Activated T-cell treated with anti-CD3 and anti-CD28 coated beads for 1 hour (primary cell): ENCODE measurements around the gene CD34.

Experiments used
- DNase-seq: peaks from one replicate; pipeline ENCODE4 v3.0.0-alpha.2; 2020; ENCODE audit warnings: low read depth

CD34 gene

GRCh38 chr1:207853372-207853757, 57.6 kb downstream of the CD34 start:
- DNase-seq: no peak

GRCh38 chr1:207852576-207853371, 58.2 kb downstream of the CD34 start:
- DNase-seq: no peak

DNA sequence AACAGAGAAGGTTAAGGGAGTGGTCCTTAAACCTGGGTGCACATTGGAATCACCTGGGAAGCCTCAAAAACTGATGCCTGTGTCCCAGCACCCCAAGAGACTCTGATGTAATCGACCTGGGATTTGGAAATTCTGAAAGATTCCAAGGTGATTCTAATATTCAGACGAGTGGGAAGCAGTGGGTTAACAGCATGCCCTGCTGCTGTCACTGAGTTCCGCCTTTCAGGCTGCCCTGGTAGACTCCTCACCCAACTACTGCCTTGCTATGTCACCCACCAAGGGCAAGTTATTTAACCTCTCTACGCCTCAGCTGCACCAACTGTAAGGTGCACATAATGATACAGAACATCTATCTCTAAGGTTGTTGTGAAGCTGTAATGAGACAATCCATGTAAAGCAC, 59.2 kb downstream of the CD34 start:
- DNase-seq: no peak

- DNase-seq: no peak
Observed at GRCh38 chr1:207850621-207851407, 60.1 kb downstream of the CD34 start.

DNA sequence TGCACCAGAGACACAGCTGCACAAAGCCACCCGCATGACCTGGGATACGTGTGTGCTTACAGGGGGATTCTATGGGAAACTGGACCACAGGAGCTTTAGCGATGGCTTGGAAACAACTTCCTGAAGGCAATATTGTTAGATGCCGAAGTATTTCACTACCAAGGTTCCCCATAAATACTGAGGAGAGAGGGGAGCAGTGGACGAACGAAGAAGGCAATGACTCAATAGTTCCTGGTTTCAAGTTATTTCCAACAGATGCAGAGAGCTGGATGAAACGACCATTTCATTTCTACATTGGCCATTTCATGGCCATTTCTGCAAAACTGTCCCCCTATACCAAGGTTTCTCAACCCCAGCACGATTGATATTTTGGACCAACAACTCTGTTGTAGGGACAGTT, 61.3 kb downstream of the CD34 start:
- DNase-seq: no peak

- no peak for DNase-seq
Observed at GRCh38 chr1:207849016-207849415, 61.9 kb downstream of the CD34 start.

DNA sequence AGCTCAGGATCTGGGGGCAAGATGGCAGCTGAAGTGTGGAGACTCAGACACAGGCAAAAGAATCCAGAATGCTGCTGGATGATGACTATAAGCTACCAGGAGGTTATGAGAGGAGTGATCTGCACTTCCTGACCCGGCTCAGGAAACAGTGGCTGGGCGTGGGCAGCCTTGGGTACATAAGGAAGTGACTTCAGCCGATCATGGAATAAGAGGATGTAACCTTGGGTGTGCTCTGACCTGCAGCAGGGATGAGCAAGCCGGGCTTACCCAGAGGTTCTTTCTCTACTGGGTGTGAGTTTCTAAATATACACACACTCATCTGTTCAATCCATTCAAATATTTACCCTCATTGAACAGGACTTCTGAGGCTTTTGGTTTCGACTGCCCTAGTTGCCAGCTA, 62.7 kb downstream of the CD34 start:
- DNase-seq: no peak

GRCh38 chr1:207847116-207847515, 63.8 kb downstream of the CD34 start:
- DNase-seq: no peak

- DNase-seq: no peak
Observed at GRCh38 chr1:207845109-207845508, 65.8 kb downstream of the CD34 start.

DNA sequence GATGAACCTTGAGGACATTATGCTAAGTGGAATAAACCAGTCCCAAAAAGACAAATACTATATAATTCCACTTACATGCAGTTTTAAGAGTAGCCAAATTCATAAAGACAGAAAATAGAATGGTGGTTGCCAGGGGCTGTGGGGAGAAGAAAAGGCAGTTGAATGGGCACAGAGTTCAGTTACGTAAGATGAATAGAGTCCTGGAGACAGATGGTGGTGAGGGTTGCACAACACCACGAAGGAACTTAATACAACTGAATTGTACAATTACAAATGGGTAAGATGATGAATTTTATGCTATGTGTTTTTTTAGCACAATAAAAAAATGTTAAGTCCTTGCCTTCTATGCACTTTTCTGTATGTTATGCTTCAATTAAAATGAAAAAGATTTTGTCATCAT, 66.6 kb downstream of the CD34 start:
- DNase-seq: no peak

DNA sequence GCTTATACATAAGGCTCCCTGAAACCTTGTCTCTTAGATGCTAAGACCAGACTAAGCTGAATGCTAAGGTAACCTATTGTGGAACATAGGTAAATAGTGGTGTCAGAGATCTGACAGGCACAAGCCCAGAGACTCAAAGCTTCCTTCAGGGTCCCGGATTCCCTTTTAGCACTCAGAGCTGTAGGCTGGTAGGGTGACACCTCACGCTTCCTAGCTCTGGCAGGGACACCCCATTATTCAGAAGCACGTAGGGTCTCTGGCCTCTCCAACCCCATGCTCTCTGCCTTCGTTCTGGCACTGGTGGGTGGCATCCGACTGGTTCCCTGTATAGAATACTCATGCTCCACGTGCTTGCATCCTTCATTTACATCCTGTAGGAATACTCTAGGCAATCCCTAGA, 68.4 kb downstream of the CD34 start:
- no peak for DNase-seq

GRCh38 chr1:207841901-207842300, 69.0 kb downstream of the CD34 start:
- DNase-seq: no peak

GRCh38 chr1:207841293-207841692, 69.6 kb downstream of the CD34 start:
- DNase-seq: no peak

GRCh38 chr1:207840380-207840779, 70.5 kb downstream of the CD34 start:
- DNase-seq: no peak

GRCh38 chr1:207839083-207839413, 71.9 kb downstream of the CD34 start:
- no peak for DNase-seq

DNA sequence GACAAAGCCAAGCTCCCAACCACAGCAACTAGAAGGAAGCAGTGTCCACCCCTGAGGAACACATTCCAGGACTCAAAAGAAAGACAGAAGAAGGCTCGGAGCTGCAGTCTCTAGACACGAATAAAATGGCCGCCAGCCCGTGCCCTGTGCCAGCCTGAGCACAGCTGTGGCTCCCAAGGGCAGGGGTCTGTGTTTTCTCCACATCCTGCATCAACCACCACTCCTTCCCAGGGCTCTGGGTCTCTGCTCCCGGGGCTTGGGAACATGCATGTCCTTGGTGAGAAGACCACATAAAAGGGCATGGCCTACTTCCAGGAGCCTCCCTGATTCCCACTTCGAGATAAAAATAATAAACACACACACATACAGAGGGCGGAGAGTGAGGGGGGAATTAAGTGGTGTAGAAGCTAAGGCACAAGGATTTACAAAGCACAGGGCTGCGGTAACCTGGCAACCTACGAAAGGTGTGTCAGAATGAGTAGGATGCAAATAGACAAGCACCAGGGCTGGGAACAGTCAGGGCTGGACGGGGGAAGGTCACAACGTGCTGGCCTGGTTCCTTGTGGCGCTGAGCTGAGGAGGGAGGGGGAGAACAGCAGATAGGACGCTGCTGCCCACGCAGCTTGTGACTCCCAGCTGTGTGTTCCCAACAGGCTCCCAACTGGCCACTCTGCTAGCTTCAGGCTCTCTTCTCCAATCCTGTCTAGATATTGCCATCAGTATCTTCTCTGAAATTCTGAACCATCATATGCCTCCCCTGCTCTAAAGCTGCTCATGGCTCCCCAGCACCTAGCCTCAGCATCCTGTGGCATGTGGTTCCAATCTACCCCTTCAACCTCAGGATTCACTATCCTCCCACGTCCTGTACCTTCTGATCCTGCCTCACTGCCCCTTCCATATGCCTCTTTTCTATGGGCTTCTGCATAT, 72.5 kb downstream of the CD34 start:
- no peak for DNase-seq

DNA sequence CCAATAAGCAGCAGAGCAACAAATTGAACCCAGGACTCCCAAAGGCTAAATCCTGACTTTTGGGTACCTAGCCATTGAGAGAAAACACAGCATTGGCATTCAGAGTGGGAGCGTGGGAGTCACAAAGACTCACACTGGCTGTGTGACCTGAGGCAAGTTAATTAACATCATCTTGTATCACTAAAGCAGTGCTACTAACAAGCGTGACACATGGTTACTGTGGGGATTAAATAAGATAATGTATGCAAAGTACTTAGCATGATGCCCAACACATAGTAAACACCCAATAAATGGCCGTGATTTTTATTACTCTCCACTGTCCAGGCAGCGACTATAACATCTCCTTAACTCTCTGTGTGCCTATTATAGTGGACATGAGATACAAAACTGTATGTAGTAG, 73.3 kb downstream of the CD34 start:
- no peak for DNase-seq

DNA sequence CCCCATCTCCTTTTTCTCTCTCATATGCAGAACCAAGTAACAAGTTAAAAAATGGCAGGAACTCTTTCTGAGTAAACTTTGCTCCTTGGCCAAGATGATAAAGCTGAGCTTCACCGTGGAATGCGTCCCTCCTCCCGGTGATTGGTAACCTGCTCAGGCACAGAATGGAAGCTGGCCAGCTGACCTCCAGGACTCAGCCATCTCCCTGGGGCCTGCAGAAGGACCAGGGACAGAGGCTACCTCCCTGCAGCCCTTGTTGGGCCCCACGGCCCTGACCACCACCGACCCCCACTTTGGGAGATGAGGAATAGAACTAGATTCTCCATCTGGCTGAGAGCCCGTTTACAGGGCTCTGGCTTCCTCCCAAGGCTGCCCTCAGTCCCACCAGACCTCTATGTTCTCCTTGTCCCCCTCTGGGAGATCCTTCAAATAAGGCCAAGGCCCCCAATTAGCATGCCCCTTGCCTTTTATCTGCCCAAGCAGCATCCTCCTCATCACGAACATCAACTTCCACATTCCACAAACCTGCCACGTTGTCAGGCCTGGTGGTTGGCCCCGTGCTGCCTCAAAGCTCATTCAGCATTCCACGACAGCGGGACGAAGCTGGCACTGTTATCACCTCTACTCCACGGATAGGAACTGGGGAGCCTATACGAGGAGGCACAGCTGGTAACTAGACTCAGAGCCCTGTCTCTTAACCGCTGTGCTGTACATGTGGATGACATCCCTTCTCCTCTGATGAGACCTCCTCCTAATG, 74.2 kb downstream of the CD34 start:
- no peak for DNase-seq

DNA sequence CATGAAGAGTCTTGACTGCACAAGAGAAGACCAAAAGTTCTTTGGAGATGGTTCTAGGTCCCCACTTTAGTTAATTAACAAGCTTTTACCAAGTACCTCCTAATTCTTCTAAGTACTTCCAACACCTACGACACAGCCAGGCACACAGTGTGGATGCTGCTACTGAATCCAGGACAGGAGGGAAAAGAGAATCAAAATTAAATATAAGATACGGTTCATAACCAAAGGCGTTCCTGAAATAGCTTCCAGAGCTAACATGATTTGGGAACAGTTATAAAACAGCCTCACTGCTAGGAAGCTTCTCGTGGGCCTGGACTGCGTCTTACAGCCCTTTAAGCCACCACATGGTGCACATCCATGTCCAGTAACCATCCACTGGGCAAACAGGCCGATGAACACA, 75.0 kb downstream of the CD34 start:
- no peak for DNase-seq

DNA sequence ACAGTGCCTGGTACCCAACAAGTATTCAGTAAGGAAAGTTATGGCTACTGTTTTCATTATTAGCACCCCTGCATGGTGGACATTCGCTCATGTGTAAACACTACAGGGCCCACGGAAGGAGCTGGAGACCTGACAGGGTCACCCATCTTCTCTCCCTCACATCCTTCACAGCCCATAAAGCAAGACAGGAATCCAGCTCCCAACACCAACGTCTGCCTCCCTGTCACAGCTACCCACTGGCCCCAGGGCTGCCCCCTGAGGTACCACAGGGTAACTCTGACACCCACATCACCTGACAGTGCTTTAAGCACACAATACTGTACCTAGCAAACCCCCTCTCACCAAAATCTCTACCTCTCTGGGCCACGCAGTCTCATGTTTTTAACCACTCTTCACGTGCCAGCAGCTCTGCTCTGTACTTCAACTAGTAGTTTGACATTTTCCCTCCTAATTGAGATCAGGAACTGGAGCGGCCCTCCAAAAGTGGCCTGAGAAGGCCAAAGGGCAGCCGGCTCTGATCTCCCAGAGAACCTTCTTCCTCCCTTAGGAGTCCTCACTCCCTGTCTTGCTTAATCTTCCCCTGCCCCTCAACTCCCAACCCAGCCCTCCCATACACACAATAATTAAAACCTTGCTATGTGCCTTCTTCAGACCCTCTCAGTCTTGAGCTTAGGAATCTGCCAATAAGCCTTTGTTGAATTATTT, 76.8 kb downstream of the CD34 start:
- DNase-seq: no peak

DNA sequence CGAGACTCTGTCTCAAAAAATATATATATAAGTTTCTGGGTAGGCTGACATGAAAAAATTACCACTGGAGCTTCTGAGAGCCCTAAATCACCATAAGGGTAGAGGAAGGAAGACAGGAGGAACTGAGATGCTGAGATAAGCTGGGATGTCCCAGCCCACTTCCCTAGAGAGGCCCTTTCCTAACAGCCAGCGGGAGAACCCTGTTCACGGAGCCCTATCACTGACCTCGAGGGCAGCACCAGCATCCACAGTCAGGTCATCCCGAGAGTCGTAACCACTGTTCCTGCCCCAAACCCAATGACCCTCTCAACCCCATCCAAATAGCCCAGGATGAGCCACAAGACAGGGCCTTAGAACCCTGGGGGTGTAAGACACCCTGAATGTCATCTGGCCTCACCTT, 77.5 kb downstream of the CD34 start:
- DNase-seq: no peak
